ENCODE results near the gene RNF6.

GRCh38 chr13:26254583-26255111 lies 32.5 kb upstream of the RNF6 start:
- peak in 1 of 2 donors; percentile 29 for TF ChIP-seq CTCF (conservative IDR thresholded peaks at IDR 0.05 in 1 of 2, IDR thresholded peaks at IDR 0.05 in 1 of 2; ENCODE audit: extremely low read depth in 1 of 2, insufficient read depth in 1 of 2, low read depth in 1 of 2, low read length in 2 of 2)
- TF ChIP-seq EZH2 (IDR thresholded peaks at IDR 0.05; ENCODE audit: borderline replicate concordance, low read length) = no peak
